ENCODE results near the gene IL17C.

Gene IL17C

GRCh38 chr16:88654363-88655052 is 16.1 kb downstream of the IL17C start:
- no peak for TF ChIP-seq CTCF (IDR thresholded peaks at IDR 0.05; ENCODE audit: low read depth, low read length, missing control alignments)
- Histone ChIP-seq H3K4me3 (ENCODE audit: low read depth, low read length) (no peak overlapping the region), H3K36me3 (replicated peaks) (peaks cover 55% of the 10 kb centered on the region), H3K27ac (no peak overlapping the region), H3K27me3 (replicated peaks) (no peaks in the 10 kb centered on the region)
- in situ Hi-C loops (cut with HindIII; ENCODE audit: low pct_ligation_motif_present, low sequenced_read_pairs) = no loop called here
- no peak for DNase-seq

GRCh38 chr16:88655053-88655732 is 16.8 kb downstream of the IL17C start:
- Histone ChIP-seq H3K36me3 (replicated peaks) (peaks cover 57% of the 10 kb centered on the region), H3K27ac (no peak overlapping the region), H3K4me3 (ENCODE audit: low read depth, low read length) (no peak overlapping the region), H3K27me3 (replicated peaks) (no peaks in the 10 kb centered on the region)
- no peak for DNase-seq
- no peak for TF ChIP-seq CTCF (IDR thresholded peaks at IDR 0.05; ENCODE audit: low read depth, low read length, missing control alignments)
- in situ Hi-C loops (cut with HindIII; ENCODE audit: low pct_ligation_motif_present, low sequenced_read_pairs) = no loop called here

- Histone ChIP-seq H3K27me3 (replicated peaks) (no peaks in the 10 kb centered on the region), H3K4me3 (ENCODE audit: low read depth, low read length) (no peak overlapping the region), H3K27ac (no peak overlapping the region), H3K36me3 (replicated peaks) (peaks cover 57% of the 10 kb centered on the region)
- no peak for DNase-seq
- no peak for TF ChIP-seq CTCF (IDR thresholded peaks at IDR 0.05; ENCODE audit: low read depth, low read length, missing control alignments)
- in situ Hi-C loops (cut with HindIII; ENCODE audit: low pct_ligation_motif_present, low sequenced_read_pairs) = no loop called here
Measured at GRCh38 chr16:88655733-88656281, 17.4 kb downstream of the IL17C start.

- no peak overlapping the region for H3K4me3 ChIP-seq (ENCODE audit: low read depth, low read length)
- no peak for TF ChIP-seq CTCF (IDR thresholded peaks at IDR 0.05; ENCODE audit: low read depth, low read length, missing control alignments)
- DNase-seq = no peak
- H3K27ac ChIP-seq = no peak overlapping the region
- in situ Hi-C loops (cut with HindIII; ENCODE audit: low pct_ligation_motif_present, low sequenced_read_pairs) = no loop called here
- no peaks in the 10 kb centered on the region for H3K27me3 ChIP-seq (replicated peaks)
- H3K36me3 ChIP-seq (replicated peaks) = peaks cover 57% of the 10 kb centered on the region
Measured at GRCh38 chr16:88656291-88656980, 18.1 kb downstream of the IL17C start.

- in situ Hi-C loops (cut with HindIII; ENCODE audit: low pct_ligation_motif_present, low sequenced_read_pairs) = no loop called here
- DNase-seq = no peak
- no peak for TF ChIP-seq CTCF (IDR thresholded peaks at IDR 0.05; ENCODE audit: low read depth, low read length, missing control alignments)
- Histone ChIP-seq H3K4me3 (ENCODE audit: low read depth, low read length) (no peak overlapping the region), H3K27ac (no peak overlapping the region), H3K27me3 (replicated peaks) (no peaks in the 10 kb centered on the region), H3K36me3 (replicated peaks) (peaks cover 57% of the 10 kb centered on the region)
Measured at GRCh38 chr16:88657371-88657770, 19.0 kb downstream of the IL17C start.

Data from brain microvascular endothelial cell (primary cell).